ENCODE data around the gene NR2F2. TPM values are rescaled to one million over a fixed set of nuclear protein-coding genes. Genes with fewer than 3 reads are reported as not detected.

The NR2F2 gene
- total RNA-seq, 1 experiment from 2014 or later: 140 TPM

DNA sequence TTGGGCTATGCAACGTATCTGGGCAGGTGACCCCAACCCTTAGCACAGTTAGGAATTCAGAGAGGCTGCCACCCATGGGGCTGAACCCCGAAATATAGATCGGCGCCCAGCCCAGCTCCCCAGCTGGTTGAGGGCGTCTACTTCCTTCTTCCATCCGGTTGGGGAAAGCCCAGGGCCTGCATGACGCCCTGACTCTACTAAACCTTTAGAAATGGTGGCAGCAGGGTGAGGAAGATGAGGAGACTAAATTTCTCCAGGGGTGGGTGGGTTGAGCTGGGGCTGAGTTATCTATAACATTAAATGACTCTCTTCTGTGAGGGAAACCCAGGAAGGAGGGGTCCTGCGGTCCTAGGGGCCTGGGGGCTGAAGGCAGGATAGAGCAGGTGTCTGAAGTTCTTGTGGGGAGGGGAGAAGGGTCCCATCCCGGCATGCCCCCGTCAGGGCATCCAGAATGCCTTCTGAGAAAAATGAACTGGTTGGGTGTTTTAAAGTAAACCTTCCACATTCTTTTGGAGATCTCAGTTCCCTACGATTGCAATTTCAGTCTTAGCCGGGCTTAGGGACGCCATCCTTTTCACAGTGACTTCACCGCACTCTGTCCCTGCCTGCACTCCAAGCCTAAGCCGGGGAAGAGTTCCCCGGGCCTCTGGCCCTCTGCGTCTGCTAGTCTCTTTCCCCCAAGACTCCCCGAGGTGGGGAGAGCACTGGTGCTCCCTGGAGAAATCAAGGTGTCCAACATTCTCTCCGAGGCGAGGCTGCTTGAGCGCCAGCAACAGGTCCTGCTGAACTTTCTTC, 28.5 kb downstream of the NR2F2 start:
- DNase-seq: no peak
- intact Hi-C loops (cut with micrococcal nuclease; ENCODE audit: unreplicated experiment): loop anchor here (5.0 kb wide), 2 partner anchors 103 to 1398 kb away; no protein-coding TSS in a partner anchor
- Histone ChIP-seq H3K27me3 (replicated peaks; ENCODE audit: control insufficient read depth, insufficient read depth, low read length) (no peaks in the 10 kb centered on the region), H3K36me3 (ENCODE audit: control insufficient read depth, insufficient read depth, low read length) (no peaks in the 10 kb centered on the region), H3K4me1 (no peaks in the 10 kb centered on the region), H3K4me3 (ENCODE audit: low read depth, low read length) (no peak overlapping the region), H3K9me3 (no peaks in the 10 kb centered on the region)
- Mint-ChIP-seq H3K36me3 (ENCODE audit: insufficient read depth, unreplicated experiment) (peaks cover 23% of the 10 kb centered on the region), H3K4me1 (ENCODE audit: low read depth, unreplicated experiment) (peaks cover 8% of the 10 kb centered on the region), H3K9me3 (ENCODE audit: unreplicated experiment) (no peaks in the 10 kb centered on the region), H3K27ac (ENCODE audit: unreplicated experiment) (no peak overlapping the region), H3K4me3 (ENCODE audit: unreplicated experiment) (no peak overlapping the region), H3K27me3 (ENCODE audit: insufficient read depth, unreplicated experiment) (no peaks in the 10 kb centered on the region)
- ChIA-PET CTCF (no interaction called here), POLR2A (no interaction called here)
- TF ChIP-seq, protein P1, sequence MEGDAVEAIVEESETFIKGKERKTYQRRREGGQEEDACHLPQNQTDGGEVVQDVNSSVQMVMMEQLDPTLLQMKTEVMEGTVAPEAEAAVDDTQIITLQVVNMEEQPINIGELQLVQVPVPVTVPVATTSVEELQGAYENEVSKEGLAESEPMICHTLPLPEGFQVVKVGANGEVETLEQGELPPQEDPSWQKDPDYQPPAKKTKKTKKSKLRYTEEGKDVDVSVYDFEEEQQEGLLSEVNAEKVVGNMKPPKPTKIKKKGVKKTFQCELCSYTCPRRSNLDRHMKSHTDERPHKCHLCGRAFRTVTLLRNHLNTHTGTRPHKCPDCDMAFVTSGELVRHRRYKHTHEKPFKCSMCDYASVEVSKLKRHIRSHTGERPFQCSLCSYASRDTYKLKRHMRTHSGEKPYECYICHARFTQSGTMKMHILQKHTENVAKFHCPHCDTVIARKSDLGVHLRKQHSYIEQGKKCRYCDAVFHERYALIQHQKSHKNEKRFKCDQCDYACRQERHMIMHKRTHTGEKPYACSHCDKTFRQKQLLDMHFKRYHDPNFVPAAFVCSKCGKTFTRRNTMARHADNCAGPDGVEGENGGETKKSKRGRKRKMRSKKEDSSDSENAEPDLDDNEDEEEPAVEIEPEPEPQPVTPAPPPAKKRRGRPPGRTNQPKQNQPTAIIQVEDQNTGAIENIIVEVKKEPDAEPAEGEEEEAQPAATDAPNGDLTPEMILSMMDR (IDR thresholded peaks at IDR 0.05; ENCODE audit: insufficient read depth in 1 of 2, low read depth in 1 of 2, low read length in 1 of 2, severe bottlenecking in 1 of 2, unreplicated experiment in 1 of 2): no peak
- no TSS peak for BruUV-seq (replicated peaks)

DNA sequence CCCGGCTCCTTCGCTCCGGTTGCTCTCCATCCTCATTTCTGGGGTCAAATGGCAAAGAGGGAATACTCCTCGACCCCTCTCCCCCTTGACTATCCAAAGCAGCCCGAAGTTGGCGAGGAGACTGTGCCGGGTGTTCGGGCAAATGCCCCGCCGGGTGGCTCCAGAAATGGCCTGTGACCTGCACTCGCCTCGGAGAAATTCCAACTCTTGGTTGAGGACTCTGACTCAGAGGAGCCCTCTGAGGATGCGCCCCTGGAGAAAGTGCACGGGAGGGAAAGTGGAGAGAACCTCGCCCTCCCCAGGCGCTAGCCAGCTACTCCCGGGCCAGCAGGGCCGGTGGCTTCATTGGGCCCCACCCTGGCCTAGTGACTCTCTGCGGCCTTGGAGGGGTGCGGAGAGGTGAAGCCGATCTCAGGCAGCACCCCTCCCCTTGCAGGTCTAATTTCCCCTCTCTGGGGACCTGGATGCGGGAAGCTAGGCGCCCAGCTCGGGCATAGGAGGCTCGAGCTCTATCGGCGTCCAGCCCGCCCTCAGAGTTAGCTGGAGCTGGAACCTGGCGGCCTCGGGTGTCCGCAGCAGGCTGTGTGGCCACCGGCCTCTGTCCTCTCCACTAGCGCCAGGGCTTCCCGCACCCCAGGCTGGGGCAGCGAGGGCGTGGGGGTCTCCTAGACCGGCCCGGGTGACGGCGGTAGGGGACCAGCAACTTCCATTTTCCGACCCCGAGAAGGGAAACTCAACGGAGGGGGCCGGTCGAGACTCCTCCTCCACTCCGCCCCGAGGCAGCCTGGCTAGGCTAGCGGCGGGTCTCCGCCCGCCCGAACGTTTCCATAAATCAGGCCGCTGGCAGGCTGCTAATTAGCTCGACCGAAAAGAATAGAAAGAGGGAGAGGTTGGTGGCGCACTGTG, 29.4 kb downstream of the NR2F2 start:
- Histone ChIP-seq H3K4me3 (ENCODE audit: low read depth, low read length) (no peak overlapping the region), H3K9me3 (no peaks in the 10 kb centered on the region), H3K36me3 (ENCODE audit: control insufficient read depth, insufficient read depth, low read length) (no peaks in the 10 kb centered on the region), H3K4me1 (no peaks in the 10 kb centered on the region), H3K27me3 (replicated peaks; ENCODE audit: control insufficient read depth, insufficient read depth, low read length) (no peaks in the 10 kb centered on the region)
- no peak for DNase-seq
- Mint-ChIP-seq H3K4me3 (ENCODE audit: unreplicated experiment) (no peak overlapping the region), H3K9me3 (ENCODE audit: unreplicated experiment) (no peaks in the 10 kb centered on the region), H3K27ac (ENCODE audit: unreplicated experiment) (no peak overlapping the region), H3K27me3 (ENCODE audit: insufficient read depth, unreplicated experiment) (no peaks in the 10 kb centered on the region), H3K36me3 (ENCODE audit: insufficient read depth, unreplicated experiment) (peaks cover 23% of the 10 kb centered on the region), H3K4me1 (ENCODE audit: low read depth, unreplicated experiment) (peaks cover 8% of the 10 kb centered on the region)
- BruUV-seq (replicated peaks): no TSS peak
- TF ChIP-seq, protein P1 (IDR thresholded peaks at IDR 0.05; ENCODE audit: insufficient read depth in 1 of 2, low read depth in 1 of 2, low read length in 1 of 2, severe bottlenecking in 1 of 2, unreplicated experiment in 1 of 2): no peak
- intact Hi-C loops (cut with micrococcal nuclease; ENCODE audit: unreplicated experiment): loop anchor here (5.0 kb wide), 2 partner anchors 102 to 1397 kb away; no protein-coding TSS in a partner anchor
- CTCF ChIA-PET: no interaction called here
- POLR2A ChIA-PET: no interaction called here

- H3K9me3 ChIP-seq: no peaks in the 10 kb centered on the region
- ChIA-PET CTCF (no interaction called here), POLR2A (no interaction called here)
- no peaks in the 10 kb centered on the region for H3K9me3 Mint-ChIP-seq (ENCODE audit: unreplicated experiment)
- no peaks in the 10 kb centered on the region for H3K27me3 ChIP-seq (replicated peaks; ENCODE audit: control insufficient read depth, insufficient read depth, low read length)
- TF ChIP-seq, protein P1 (IDR thresholded peaks at IDR 0.05; ENCODE audit: insufficient read depth in 1 of 2, low read depth in 1 of 2, low read length in 1 of 2, severe bottlenecking in 1 of 2, unreplicated experiment in 1 of 2): no peak
- peaks cover 23% of the 10 kb centered on the region for H3K36me3 Mint-ChIP-seq (ENCODE audit: insufficient read depth, unreplicated experiment)
- BruUV-seq (replicated peaks): no TSS peak
- H3K4me3 Mint-ChIP-seq (ENCODE audit: unreplicated experiment): no peak overlapping the region
- DNase-seq: no peak
- H3K36me3 ChIP-seq (ENCODE audit: control insufficient read depth, insufficient read depth, low read length): no peaks in the 10 kb centered on the region
- no peaks in the 10 kb centered on the region for H3K4me1 ChIP-seq
- H3K27me3 Mint-ChIP-seq (ENCODE audit: insufficient read depth, unreplicated experiment): no peaks in the 10 kb centered on the region
- no peak overlapping the region for H3K4me3 ChIP-seq (ENCODE audit: low read depth, low read length)
- intact Hi-C loops (cut with micrococcal nuclease; ENCODE audit: unreplicated experiment): no loop called here
- peaks cover 8% of the 10 kb centered on the region for H3K4me1 Mint-ChIP-seq (ENCODE audit: low read depth, unreplicated experiment)
- no peak overlapping the region for H3K27ac Mint-ChIP-seq (ENCODE audit: unreplicated experiment)
These were observed 30.2 kb downstream of the NR2F2 start for GRCh38 chr15:96360581-96361308.

Data from Caco-2 (cell line).